Body of pancreas (tissue), 4 donors: ENCODE results near the gene SCRT2. TPM values are rescaled to one million over a fixed set of nuclear protein-coding genes. Genes with fewer than 3 reads are reported as not detected.

Source experiments
- ATAC-seq: fragments of 150-250 bp; one replicate; pipeline ENCODE4 v1.9.1; 2016
- DNase-seq, 4 donors: peaks; one replicate each; pipeline ENCODE4 v3.0.0-alpha.2; 2019
- H3K27ac ChIP-seq, 4 donors: fragments of 200-600 bp; sonication (generic); 1 replicate in 3 of 4; 2 replicates in 1 of 4; pipeline versions ENCODE4 v1.5.1 to v1.6.1; 2016 to 2019; ENCODE audit warnings: mild to moderate bottlenecking in 1 of 4, mixed read lengths in 1 of 4, moderate library complexity in 1 of 4
- H3K27me3 ChIP-seq, 2 donors: fragments of 200-600 bp; sonication (generic); one replicate each; pipeline ENCODE4 v1.6.0; 2016; ENCODE audit warnings: mild to moderate bottlenecking in 1 of 2
- H3K36me3 ChIP-seq, 2 donors: fragments of 200-600 bp; sonication (generic); replicated peaks in 1 of 2; 2 replicates each; pipeline ENCODE4 v1.5.1; 2016; ENCODE audit warnings: low read depth in 2 of 2; ENCODE audit not compliant: insufficient read depth in 1 of 2
- H3K4me1 ChIP-seq: fragments of 200-600 bp; sonication (generic); one replicate; pipeline ENCODE4 v1.6.0; 2016
- H3K4me3 ChIP-seq, 2 donors: fragments of 200-600 bp; sonication (generic); 1 replicate in 1 of 2; 2 replicates in 1 of 2; pipeline ENCODE4 v1.5.1; 2016 to 2019
- H3K9me3 ChIP-seq, 3 donors: fragments of 200-600 bp; sonication (generic); 1 replicate in 2 of 3; 2 replicates in 1 of 3; pipeline ENCODE4 v1.5.1; 2016
- POLR2A ChIP-seq, 3 donors: fragments of 450-650 bp; IDR thresholded peaks; one replicate each; pipeline ENCODE4 v1.6.1; 2016; ENCODE audit warnings: antibody characterized with exemption in 3 of 3, mild to moderate bottlenecking in 2 of 3
- WGBS, 2 donors: methylation state at CpG; one replicate each; pipeline ENCODE4 v1.1.5; 2017; 5-methylcytosine and 5-hydroxymethylcytosine counted together
- intact Hi-C: fragments of 100-400 bp; cut with DNase I; formaldehyde crosslinking; loops from one replicate; pipeline ENCODE4 v1.15.1; 2023
- total RNA-seq, 2 donors: library from RNA; depleted of rRNA; stranded (reverse); fragments of >200 nt; gene quantifications; one replicate each; pipeline ENCODE4 v1.1.0, GENCODE V29; 2016
- TF ChIP-seq, protein P1 (sequence below), 7 experiments: fragments of 450-650 bp in 4 of 7; fragments of 200-600 bp in 3 of 7; sonication (generic) in 3 of 7; IDR thresholded peaks; one replicate each; pipeline ENCODE4 v1.5.1; 2016 to 2019; ENCODE audit warnings: antibody characterized with exemption in 7 of 7

Gene SCRT2
- total RNA-seq, 2 donors from 2014 or later, result under 0.01 TPM; not detected in 1

- peak; percentile 91 to 94 (median 93) for DNase-seq
- intact Hi-C loops, result no loop called here
- Histone ChIP-seq H3K9me3 (no peaks in the 10 kb centered on the region), H3K27ac (peak within 1 kb of the TSS; percentile 56 to 87 (median 73)), H3K27me3 (no peaks in the 10 kb centered on the region), H3K4me1 (peaks cover 29% of the 10 kb centered on the region), H3K4me3 (peak within 1 kb of the TSS; percentile 37 to 38), H3K36me3 (peaks cover 0 to 4% of the 10 kb centered on the region in 2 donors)
- WGBS, 2 donors, result 1% methylated on average over 41 of the region's 74 CpGs; no CpG with 5 or more reads in 1 of the 2 donors
- ATAC-seq, result peak; percentile 94
- TF ChIP-seq, protein P1, sequence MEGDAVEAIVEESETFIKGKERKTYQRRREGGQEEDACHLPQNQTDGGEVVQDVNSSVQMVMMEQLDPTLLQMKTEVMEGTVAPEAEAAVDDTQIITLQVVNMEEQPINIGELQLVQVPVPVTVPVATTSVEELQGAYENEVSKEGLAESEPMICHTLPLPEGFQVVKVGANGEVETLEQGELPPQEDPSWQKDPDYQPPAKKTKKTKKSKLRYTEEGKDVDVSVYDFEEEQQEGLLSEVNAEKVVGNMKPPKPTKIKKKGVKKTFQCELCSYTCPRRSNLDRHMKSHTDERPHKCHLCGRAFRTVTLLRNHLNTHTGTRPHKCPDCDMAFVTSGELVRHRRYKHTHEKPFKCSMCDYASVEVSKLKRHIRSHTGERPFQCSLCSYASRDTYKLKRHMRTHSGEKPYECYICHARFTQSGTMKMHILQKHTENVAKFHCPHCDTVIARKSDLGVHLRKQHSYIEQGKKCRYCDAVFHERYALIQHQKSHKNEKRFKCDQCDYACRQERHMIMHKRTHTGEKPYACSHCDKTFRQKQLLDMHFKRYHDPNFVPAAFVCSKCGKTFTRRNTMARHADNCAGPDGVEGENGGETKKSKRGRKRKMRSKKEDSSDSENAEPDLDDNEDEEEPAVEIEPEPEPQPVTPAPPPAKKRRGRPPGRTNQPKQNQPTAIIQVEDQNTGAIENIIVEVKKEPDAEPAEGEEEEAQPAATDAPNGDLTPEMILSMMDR (IDR thresholded peaks at IDR 0.05), result peak in 5 of 7 experiments; percentile 37 to 73 (median 51)
- no peak for TF ChIP-seq POLR2A (IDR thresholded peaks at IDR 0.05)
These were observed 22.5 kb downstream of the SCRT2 start, which contains the start of gene SRXN1 for GRCh38 chr20:653110-653589. SRXN1 (minus strand) TSS chr20:653200; CDS start chr20:653185, 15 bp downstream.

DNA sequence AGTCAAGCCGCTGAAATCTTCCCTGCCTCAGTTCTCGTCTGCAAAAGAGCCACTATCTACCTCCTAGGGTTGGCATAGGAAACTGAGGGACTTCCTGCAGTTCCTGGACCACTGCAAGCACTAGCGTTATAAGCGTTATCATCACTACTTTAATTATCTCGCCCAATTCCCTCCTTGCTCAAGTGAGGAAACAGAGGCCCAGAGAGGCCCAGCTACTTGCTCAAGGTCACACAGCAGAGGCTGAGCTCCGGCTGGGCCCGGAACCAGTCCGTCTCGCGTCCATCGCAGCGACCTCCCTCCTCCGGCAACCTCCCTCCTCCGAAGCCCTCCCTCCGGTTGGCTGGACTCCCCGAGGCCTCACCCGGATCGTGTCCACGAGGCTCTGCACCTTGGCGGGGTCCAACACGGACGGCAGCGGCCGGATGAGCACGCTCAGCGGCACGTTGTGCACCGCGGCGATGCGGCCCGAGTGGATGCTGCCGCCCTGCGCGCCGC is 22.9 kb downstream of the SCRT2 start:
- 4 to 8% methylated on average over 2 to 26 of the region's 36 CpGs for WGBS, 2 donors

GRCh38 chr20:651713-652614 is 23.6 kb downstream of the SCRT2 start:
- Histone ChIP-seq H3K36me3 (peaks cover 0 to 14% of the 10 kb centered on the region in 2 donors), H3K4me1 (peaks cover 29% of the 10 kb centered on the region), H3K27me3 (no peaks in the 10 kb centered on the region), H3K9me3 (no peaks in the 10 kb centered on the region), H3K4me3 (peak overlapping the region; percentile 36 to 37), H3K27ac (peak overlapping the region in 3 of 4 donors; percentile 70 to 87 (median 76))
- 56 to 69% methylated on average over 12 to 20 of the region's 20 CpGs for WGBS, 2 donors
- DNase-seq (no peak), ATAC-seq (no peak)
- TF ChIP-seq, protein P1 (IDR thresholded peaks at IDR 0.05), result peak in 1 of 7 experiments; percentile 5
- TF ChIP-seq POLR2A (IDR thresholded peaks at IDR 0.05), result no peak
- intact Hi-C loops, result no loop called here

More for the DNA sequence above, 22.9 kb downstream of the SCRT2 start:
- peak; percentile 27 to 44 (median 39) for DNase-seq
- H3K36me3 ChIP-seq, result peaks cover 0 to 9% of the 10 kb centered on the region in 2 donors
- no peaks in the 10 kb centered on the region for H3K9me3 ChIP-seq
- H3K27ac ChIP-seq, result peak overlapping the region; percentile 56 to 87 (median 73)
- TF ChIP-seq POLR2A (IDR thresholded peaks at IDR 0.05), result no peak
- TF ChIP-seq, protein P1 (IDR thresholded peaks at IDR 0.05), result no peak
- H3K4me1 ChIP-seq, result peaks cover 29% of the 10 kb centered on the region
- intact Hi-C loops, result no loop called here
- H3K4me3 ChIP-seq, result peak overlapping the region; percentile 36 to 37
- ATAC-seq, result peak; percentile 12
- no peaks in the 10 kb centered on the region for H3K27me3 ChIP-seq

DNA sequence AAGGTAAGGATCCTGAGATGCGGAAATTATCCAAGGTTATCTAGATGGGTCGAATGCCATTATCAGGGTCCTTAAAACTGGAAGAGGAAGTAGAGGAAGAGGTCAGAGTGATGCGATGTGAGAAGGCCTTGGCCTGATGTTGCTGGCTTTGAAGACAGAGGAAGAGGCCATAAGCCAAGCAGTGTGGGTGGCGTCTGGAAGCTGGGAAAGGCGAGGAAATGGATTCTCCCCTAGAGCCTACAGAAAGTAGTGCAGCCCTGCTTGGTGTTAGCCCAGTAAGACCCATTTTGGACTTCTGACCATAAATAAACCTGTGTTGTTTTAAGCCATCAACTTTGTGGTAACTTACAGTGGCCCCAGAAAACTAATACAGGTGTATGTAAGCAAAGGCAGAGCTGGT is 24.6 kb downstream of the SCRT2 start:
- intact Hi-C loops, result no loop called here
- WGBS, 2 donors, result 69 to 78% methylated on average over 5 of the region's 5 CpGs

More for the DNA sequence above, 24.6 kb downstream of the SCRT2 start:
- H3K27me3 ChIP-seq, result no peaks in the 10 kb centered on the region
- DNase-seq (no peak), ATAC-seq (no peak)
- peaks cover 38% of the 10 kb centered on the region for H3K4me1 ChIP-seq
- peaks cover 0 to 14% of the 10 kb centered on the region in 2 donors for H3K36me3 ChIP-seq
- H3K27ac ChIP-seq, result no peak overlapping the region
- TF ChIP-seq, protein P1 (IDR thresholded peaks at IDR 0.05), result no peak
- no peak for TF ChIP-seq POLR2A (IDR thresholded peaks at IDR 0.05)
- no peaks in the 10 kb centered on the region for H3K9me3 ChIP-seq
- no peak overlapping the region for H3K4me3 ChIP-seq
